HepG2 (cell line): Measurements from ENCODE around the gene ZMYND8. TPM values are rescaled to one million over a fixed set of nuclear protein-coding genes. Genes with fewer than 3 reads are reported as not detected.
A peak's percentile ranks its signal among the peaks of the same experiment; 100 is the strongest.

Experiments used
- AKAP8 ChIP-seq: sonication (generic); formaldehyde crosslinking; IDR thresholded peaks from 2 replicates; pipeline ENCODE4 v1.5.1; 2020; ENCODE audit warnings: mild to moderate bottlenecking, missing genetic modification reagents
- ATF5 ChIP-seq: sonication (generic); formaldehyde crosslinking; IDR thresholded peaks from 2 replicates; pipeline ENCODE4 v1.4.0; 2020; ENCODE audit warnings: mild to moderate bottlenecking, low read depth, missing genetic modification reagents
- FOXA1 ChIP-seq, 2 experiments: fragments of 450-650 bp in 1 of 2; sonication (generic) in 1 of 2; formaldehyde crosslinking in 1 of 2; IDR thresholded peaks; 2 replicates each; pipeline versions ENCODE4 v1.4.0 to v1.6.1; 2016 to 2020; ENCODE audit warnings: missing genetic modification reagents in 1 of 2
- IKZF4 ChIP-seq: sonication (generic); formaldehyde crosslinking; IDR thresholded peaks from 2 replicates; pipeline ENCODE4 v1.5.1; 2020; ENCODE audit warnings: borderline replicate concordance, mild to moderate bottlenecking, low read depth, missing genetic modification reagents; ENCODE audit errors: not compliant biosample characterization
- MBNL3 ChIP-seq: fragments of 250-450 bp; sonication (Bioruptor Pico); conservative IDR thresholded peaks from 2 replicates; pipeline ENCODE4 v1.8.0; 2022; ENCODE audit warnings: mild to moderate bottlenecking, inconsistent platforms
- MXI1 ChIP-seq: IDR thresholded peaks from 3 replicates; pipeline ENCODE4 v1.6.1; 2012; ENCODE audit warnings: low read depth, low read length, inconsistent platforms, borderline replicate concordance
- ONECUT2 ChIP-seq: sonication (generic); formaldehyde crosslinking; IDR thresholded peaks from 2 replicates; pipeline ENCODE4 v1.4.0; 2020; ENCODE audit warnings: missing genetic modification reagents
- PRPF4 ChIP-seq: fragments of 200-400 bp; formaldehyde crosslinking; IDR thresholded peaks from 2 replicates; pipeline ENCODE4 v1.6.1; 2016; ENCODE audit warnings: low read length, low read depth; ENCODE audit not compliant: poor library complexity, severe bottlenecking
- SALL1 ChIP-seq: sonication (generic); formaldehyde crosslinking; IDR thresholded peaks from 2 replicates; pipeline ENCODE4 v1.8.0; 2022; ENCODE audit warnings: mild to moderate bottlenecking, missing genetic modification reagents
- SALL2 ChIP-seq: sonication (generic); formaldehyde crosslinking; IDR thresholded peaks from 2 replicates; pipeline ENCODE4 v1.8.1; 2023; ENCODE audit warnings: mild to moderate bottlenecking, missing genetic modification reagents, inconsistent platforms
- SRF ChIP-seq: IDR thresholded peaks from 2 replicates; pipeline ENCODE4 v1.6.1; 2011; ENCODE audit warnings: mild to moderate bottlenecking, low read depth, low read length, moderate library complexity
- TMF1 ChIP-seq: sonication (generic); formaldehyde crosslinking; IDR thresholded peaks from 2 replicates; pipeline ENCODE4 v1.8.1; 2022; ENCODE audit warnings: low read depth, missing genetic modification reagents
- ZMYM2 ChIP-seq: sonication (generic); formaldehyde crosslinking; IDR thresholded peaks from 2 replicates; pipeline ENCODE4 v1.8.0; 2022; ENCODE audit warnings: mild to moderate bottlenecking, missing genetic modification reagents
- ZMYM3 ChIP-seq: sonication (generic); formaldehyde crosslinking; IDR thresholded peaks from 2 replicates; pipeline ENCODE4 v1.5.1; 2020; ENCODE audit warnings: mild to moderate bottlenecking, missing genetic modification reagents
- ZNF207 ChIP-seq: fragments of 450-650 bp; IDR thresholded peaks from 2 replicates; pipeline ENCODE4 v1.6.1; 2016; ENCODE audit warnings: antibody characterized with exemption, borderline replicate concordance
- ZNF468 ChIP-seq: sonication (generic); formaldehyde crosslinking; IDR thresholded peaks from 2 replicates; pipeline ENCODE4 v1.8.0; 2022; ENCODE audit warnings: mild to moderate bottlenecking, moderate library complexity, missing genetic modification reagents
- ZNF501 ChIP-seq: sonication (generic); formaldehyde crosslinking; IDR thresholded peaks from 2 replicates; pipeline ENCODE4 v1.5.1; 2020; ENCODE audit warnings: mild to moderate bottlenecking, moderate library complexity, missing genetic modification reagents
- ZNF614 ChIP-seq: IDR thresholded peaks from 2 replicates; pipeline ENCODE4 v1.6.1; 2018; ENCODE audit warnings: missing biosample characterization, missing genetic modification reagents, inconsistent platforms, borderline replicate concordance
- ZNF629 ChIP-seq: sonication (generic); formaldehyde crosslinking; conservative IDR thresholded peaks from 2 replicates; pipeline ENCODE4 v1.5.0; 2020; ENCODE audit warnings: missing genetic modification reagents
- ZNF724P ChIP-seq: sonication (generic); formaldehyde crosslinking; IDR thresholded peaks from 2 replicates; pipeline ENCODE4 v1.8.0; 2022; ENCODE audit warnings: missing genetic modification reagents, borderline replicate concordance
- ZNF784 ChIP-seq: sonication (generic); formaldehyde crosslinking; IDR thresholded peaks from 2 replicates; pipeline ENCODE4 v1.5.1; 2020; ENCODE audit warnings: missing genetic modification reagents, mild to moderate bottlenecking, borderline replicate concordance
- ZNF883 ChIP-seq: sonication (generic); formaldehyde crosslinking; IDR thresholded peaks from 2 replicates; pipeline ENCODE4 v1.5.1; 2020; ENCODE audit warnings: mild to moderate bottlenecking, missing genetic modification reagents; ENCODE audit errors: not compliant biosample characterization
- polyA plus RNA-seq, 8 experiments: library from polyadenylated mRNA; depleted of rRNA in 3 of 8; stranded (reverse) in 7 of 8; unstranded in 1 of 8; fragments of >200 nt; fragmentation: Illumina TruSeq in 4 of 8; extraction: Trizol in 4 of 8; gene quantifications; 2 replicates each; pipeline versions ENCODE4 v1.2.1 to v1.2.3, GENCODE V29; 2011 to 2016; ENCODE audit warnings: low read depth in 4 of 8, missing spikeins in 1 of 8, mixed read lengths in 1 of 8; ENCODE audit not compliant: insufficient read depth in 1 of 8
- total RNA-seq, 5 experiments: library from RNA; depleted of rRNA; stranded (reverse); fragments of >200 nt; fragmentation: Illumina TruSeq; extraction: Trizol; gene quantifications; 2 replicates each; pipeline ENCODE4 v1.2.3, GENCODE V29; 2016; ENCODE audit warnings: low read depth in 1 of 5
- TF ChIP-seq, protein P1 (sequence below): sonication (generic); formaldehyde crosslinking; IDR thresholded peaks from 2 replicates; pipeline ENCODE4 v1.8.0; 2022; ENCODE audit warnings: missing genetic modification reagents, mild to moderate bottlenecking, moderate library complexity, borderline replicate concordance
- TF ChIP-seq, protein P2 (sequence below): sonication (generic); formaldehyde crosslinking; IDR thresholded peaks from 2 replicates; pipeline ENCODE4 v1.8.0; 2022; ENCODE audit warnings: low read depth, missing genetic modification reagents

The ZMYND8 gene
- total and polyA plus RNA-seq, 2 of the 13 experiments (the other 11 are each of a cell fraction or from before 2014, with no cell fraction given), result 53.9 to 84.7 TPM

DNA sequence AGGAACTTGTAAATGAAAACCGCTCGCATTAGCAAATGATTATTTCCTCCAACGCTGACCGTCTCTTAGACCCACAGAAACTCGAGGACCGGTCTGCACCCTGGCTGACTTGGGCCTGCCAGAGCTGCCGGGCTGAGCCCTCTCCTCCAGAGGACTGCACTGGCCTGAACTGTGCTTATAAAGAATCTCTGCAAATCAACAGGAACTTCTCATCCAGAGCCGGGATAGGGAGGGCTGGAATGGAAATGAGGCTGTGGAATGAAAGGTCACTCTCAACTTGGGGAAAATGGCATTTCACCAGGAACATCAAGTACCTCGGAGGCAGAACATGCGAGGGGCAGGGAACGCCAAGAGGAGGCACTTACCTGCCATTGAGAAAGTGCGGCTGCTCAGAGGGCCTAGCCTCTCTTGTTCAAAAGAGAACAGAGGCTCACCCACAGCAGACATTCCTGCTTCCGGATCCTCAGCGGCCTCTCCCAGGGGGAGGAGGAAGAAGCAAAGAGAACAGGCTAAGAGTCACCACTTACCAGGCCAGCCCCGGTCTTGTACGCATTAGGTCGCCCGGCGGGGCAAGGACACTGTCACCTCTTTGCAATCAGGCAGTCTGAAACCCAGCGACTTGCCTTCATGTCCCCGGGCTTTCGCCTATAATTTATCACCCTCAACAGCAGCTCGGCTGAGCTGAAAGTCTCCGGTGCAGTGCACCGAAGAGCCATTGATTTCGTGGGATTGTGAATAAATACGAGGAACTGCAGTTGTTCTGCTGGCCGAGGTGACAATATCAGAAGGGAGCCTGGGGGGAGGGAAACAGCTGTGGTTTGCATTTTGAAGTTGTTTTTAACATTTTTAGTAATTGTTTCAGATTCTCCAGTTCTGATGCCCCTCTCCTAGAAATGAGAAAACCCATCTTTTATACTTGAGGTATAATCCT is 37.6 kb downstream of the ZMYND8 start (continued):
- TF ChIP-seq, protein P1, sequence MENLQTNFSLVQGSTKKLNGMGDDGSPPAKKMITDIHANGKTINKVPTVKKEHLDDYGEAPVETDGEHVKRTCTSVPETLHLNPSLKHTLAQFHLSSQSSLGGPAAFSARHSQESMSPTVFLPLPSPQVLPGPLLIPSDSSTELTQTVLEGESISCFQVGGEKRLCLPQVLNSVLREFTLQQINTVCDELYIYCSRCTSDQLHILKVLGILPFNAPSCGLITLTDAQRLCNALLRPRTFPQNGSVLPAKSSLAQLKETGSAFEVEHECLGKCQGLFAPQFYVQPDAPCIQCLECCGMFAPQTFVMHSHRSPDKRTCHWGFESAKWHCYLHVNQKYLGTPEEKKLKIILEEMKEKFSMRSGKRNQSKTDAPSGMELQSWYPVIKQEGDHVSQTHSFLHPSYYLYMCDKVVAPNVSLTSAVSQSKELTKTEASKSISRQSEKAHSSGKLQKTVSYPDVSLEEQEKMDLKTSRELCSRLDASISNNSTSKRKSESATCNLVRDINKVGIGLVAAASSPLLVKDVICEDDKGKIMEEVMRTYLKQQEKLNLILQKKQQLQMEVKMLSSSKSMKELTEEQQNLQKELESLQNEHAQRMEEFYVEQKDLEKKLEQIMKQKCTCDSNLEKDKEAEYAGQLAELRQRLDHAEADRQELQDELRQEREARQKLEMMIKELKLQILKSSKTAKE (CRISPR knock-in tag), result no peak
- TF ChIP-seq IKZF4 (CRISPR knock-in tag) (no peak), ZNF629 (no peak), FOXA1 (IDR thresholded peaks at IDR 0.05) (no peak), FOXA1 (CRISPR knock-in tag; IDR thresholded peaks at IDR 0.05) (no peak), ZNF207 (no peak), SALL1 (CRISPR knock-in tag) (no peak; the same call in 1 of the 2 replicates), ZNF468 (no peak), MBNL3 (no peak), ZNF883 (peak; percentile 84), SRF (no peak), AKAP8 (peak; percentile 34; the same call in 1 of the 2 replicates), ATF5 (CRISPR knock-in tag) (no peak), ZMYM2 (no peak), ONECUT2 (CRISPR knock-in tag) (no peak), ZNF614 (CRISPR knock-in tag) (peak; percentile 0; the same call in 1 of the 2 replicates), PRPF4 (no peak), MXI1 (peak; percentile 40; the same call in 1 of the 3 replicates), SALL2 (CRISPR knock-in tag) (0 out of 2 replicates have a peak, but pooled peaks have one; percentile 54), TMF1 (CRISPR knock-in tag) (no peak), ZNF784 (CRISPR knock-in tag) (peak; percentile 41; the same call in 1 of the 2 replicates), ZNF724P (CRISPR knock-in tag) (no peak), ZNF501 (CRISPR knock-in tag) (peak; percentile 86; the same call in 1 of the 2 replicates), ZMYM3 (CRISPR knock-in tag) (no peak)
- TF ChIP-seq, protein P2, sequence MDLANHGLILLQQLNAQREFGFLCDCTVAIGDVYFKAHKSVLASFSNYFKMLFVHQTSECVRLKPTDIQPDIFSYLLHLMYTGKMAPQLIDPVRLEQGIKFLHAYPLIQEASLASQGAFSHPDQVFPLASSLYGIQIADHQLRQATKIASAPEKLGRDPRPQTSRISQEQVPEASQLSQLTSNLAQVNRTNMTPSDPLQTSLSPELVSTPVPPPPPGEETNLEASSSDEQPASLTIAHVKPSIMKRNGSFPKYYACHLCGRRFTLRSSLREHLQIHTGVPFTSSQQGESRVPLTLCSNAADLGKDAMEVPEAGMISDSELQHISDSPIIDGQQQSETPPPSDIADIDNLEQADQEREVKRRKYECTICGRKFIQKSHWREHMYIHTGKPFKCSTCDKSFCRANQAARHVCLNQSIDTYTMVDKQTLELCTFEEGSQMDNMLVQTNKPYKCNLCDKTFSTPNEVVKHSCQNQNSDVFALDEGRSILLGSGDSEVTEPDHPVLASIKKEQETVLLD (CRISPR knock-in tag), result no peak
